Neural crest cell (in vitro differentiated cells): Measurements from ENCODE around the gene LDLR. TPM values are rescaled to one million over a fixed set of nuclear protein-coding genes. Genes with fewer than 3 reads are reported as not detected.
"Not testable (repeated sequence)": the region's sequence is repeated elsewhere in the genome, so short reads cannot be mapped to it uniquely, and the experiment has no call there.

Source experiments
- DNase-seq: peaks from one replicate; pipeline ENCODE4 v3.0.0; 2021; ENCODE audit warnings: low read depth, mixed read lengths, low spot score
- H3K27ac Mint-ChIP-seq: one replicate; pipeline ENCODE4 v1.8.0; 2021; ENCODE audit warnings: mild to moderate bottlenecking, mixed read lengths; ENCODE audit not compliant: unreplicated experiment
- H3K27me3 Mint-ChIP-seq: 2 replicates; pipeline ENCODE4 v1.8.0; 2021; ENCODE audit warnings: low read depth, mild to moderate bottlenecking, mixed read lengths
- H3K36me3 Mint-ChIP-seq: 2 replicates; pipeline ENCODE4 v1.8.0; 2021; ENCODE audit warnings: low read depth, mild to moderate bottlenecking, mixed read lengths
- H3K4me1 Mint-ChIP-seq: 2 replicates; pipeline ENCODE4 v1.8.0; 2021; ENCODE audit warnings: mixed read lengths
- H3K4me3 Mint-ChIP-seq: one replicate; pipeline ENCODE4 v1.8.0; 2021; ENCODE audit warnings: mild to moderate bottlenecking, mixed read lengths
- H3K9me3 Mint-ChIP-seq: 2 replicates; pipeline ENCODE4 v1.8.0; 2021; ENCODE audit warnings: mixed read lengths
- CTCF ChIP-seq: fragments of 200-600 bp; sonication (generic); conservative IDR thresholded peaks from 2 replicates; pipeline ENCODE4 v1.5.0; 2021; ENCODE audit warnings: antibody characterized with exemption, mild to moderate bottlenecking
- total RNA-seq: library from RNA; stranded (reverse); gene quantifications from 2 replicates; pipeline ENCODE4 v1.2.1, GENCODE V29; 2021

LDLR gene
- total RNA-seq, 1 donor from 2014 or later, result 152 TPM

DNA sequence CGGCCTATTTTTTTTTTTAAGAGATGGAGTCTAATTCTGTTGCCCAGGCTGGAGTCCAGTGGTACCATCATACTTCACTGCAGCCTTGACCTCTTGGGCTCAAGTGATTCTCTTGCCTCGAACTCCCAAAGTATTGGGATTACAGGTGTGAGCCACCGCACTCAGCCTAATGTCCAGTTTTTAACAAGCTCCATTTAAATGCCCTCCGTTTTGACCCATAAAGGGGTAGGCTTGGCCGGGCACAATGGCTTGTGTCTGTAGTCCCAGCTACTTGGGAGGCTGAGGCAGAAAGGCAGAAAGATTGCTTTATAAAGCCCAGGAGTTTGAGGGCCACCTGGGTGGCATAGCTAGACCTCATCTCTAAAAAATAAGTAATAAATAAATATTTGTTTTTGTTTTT lies 11.8 kb downstream of the LDLR start:
- H3K36me3 Mint-ChIP-seq, result peaks cover 26% of the 10 kb centered on the region
- no peaks in the 10 kb centered on the region for H3K9me3 Mint-ChIP-seq
- H3K4me3 Mint-ChIP-seq, result no peak overlapping the region
- no peak for TF ChIP-seq CTCF
- peaks cover 11% of the 10 kb centered on the region for H3K4me1 Mint-ChIP-seq
- no peak overlapping the region for H3K27ac Mint-ChIP-seq
- no peak for DNase-seq
- no peaks in the 10 kb centered on the region for H3K27me3 Mint-ChIP-seq

DNA sequence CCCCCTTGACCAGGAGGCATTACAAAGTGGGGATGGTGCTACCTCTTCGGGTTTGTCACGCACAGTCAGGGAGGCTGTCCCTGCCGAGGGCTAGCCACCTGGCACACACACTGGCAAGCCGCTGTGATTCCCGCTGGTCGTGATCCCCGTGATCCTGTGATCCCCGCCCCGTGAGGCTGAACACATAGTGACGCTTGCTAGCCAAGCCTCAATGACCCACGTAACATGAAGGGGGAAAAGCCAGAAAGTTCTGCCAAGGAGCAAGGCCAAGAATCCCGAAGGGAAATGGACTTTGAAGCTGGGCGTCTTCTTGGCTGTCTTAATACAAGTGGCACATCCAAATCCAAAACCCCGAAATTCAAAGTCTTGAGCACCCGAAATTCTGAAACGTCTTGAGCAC lies 13.7 kb downstream of the LDLR start:
- peaks cover 26% of the 10 kb centered on the region for H3K36me3 Mint-ChIP-seq
- no peak overlapping the region for H3K27ac Mint-ChIP-seq
- H3K27me3 Mint-ChIP-seq, result no peaks in the 10 kb centered on the region
- H3K9me3 Mint-ChIP-seq, result no peaks in the 10 kb centered on the region
- no peak for DNase-seq
- H3K4me1 Mint-ChIP-seq, result peaks cover 6% of the 10 kb centered on the region
- TF ChIP-seq CTCF, result no peak
- H3K4me3 Mint-ChIP-seq, result no peak overlapping the region

- H3K9me3 Mint-ChIP-seq, H3K27ac Mint-ChIP-seq: not testable (repeated sequence)
These were observed 14.4 kb downstream of the LDLR start for GRCh38 chr19:11103667-11104066.

DNA sequence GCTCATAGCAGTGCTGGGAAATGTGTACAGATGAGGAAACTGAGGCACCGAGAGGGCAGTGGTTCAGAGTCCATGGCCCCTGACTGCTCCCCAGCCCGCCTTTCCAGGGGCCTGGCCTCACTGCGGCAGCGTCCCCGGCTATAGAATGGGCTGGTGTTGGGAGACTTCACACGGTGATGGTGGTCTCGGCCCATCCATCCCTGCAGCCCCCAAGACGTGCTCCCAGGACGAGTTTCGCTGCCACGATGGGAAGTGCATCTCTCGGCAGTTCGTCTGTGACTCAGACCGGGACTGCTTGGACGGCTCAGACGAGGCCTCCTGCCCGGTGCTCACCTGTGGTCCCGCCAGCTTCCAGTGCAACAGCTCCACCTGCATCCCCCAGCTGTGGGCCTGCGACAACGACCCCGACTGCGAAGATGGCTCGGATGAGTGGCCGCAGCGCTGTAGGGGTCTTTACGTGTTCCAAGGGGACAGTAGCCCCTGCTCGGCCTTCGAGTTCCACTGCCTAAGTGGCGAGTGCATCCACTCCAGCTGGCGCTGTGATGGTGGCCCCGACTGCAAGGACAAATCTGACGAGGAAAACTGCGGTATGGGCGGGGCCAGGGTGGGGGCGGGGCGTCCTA lies 15.9 kb downstream of the LDLR start:
- Mint-ChIP-seq H3K27me3 (peaks cover 2% of the 10 kb centered on the region), H3K27ac (no peak overlapping the region), H3K4me1 (peaks cover 3% of the 10 kb centered on the region), H3K9me3 (no peaks in the 10 kb centered on the region), H3K4me3 (no peak overlapping the region), H3K36me3 (peaks cover 27% of the 10 kb centered on the region)
- TF ChIP-seq CTCF, result no peak
- DNase-seq, result no peak

More at GRCh38 chr19:11103667-11104066, 14.4 kb downstream of the LDLR start:
- H3K4me1 Mint-ChIP-seq, H3K4me3 Mint-ChIP-seq, H3K27me3 Mint-ChIP-seq, DNase-seq: not testable (repeated sequence)
- H3K36me3 Mint-ChIP-seq, result peaks cover 29% of the 10 kb centered on the region

DNA sequence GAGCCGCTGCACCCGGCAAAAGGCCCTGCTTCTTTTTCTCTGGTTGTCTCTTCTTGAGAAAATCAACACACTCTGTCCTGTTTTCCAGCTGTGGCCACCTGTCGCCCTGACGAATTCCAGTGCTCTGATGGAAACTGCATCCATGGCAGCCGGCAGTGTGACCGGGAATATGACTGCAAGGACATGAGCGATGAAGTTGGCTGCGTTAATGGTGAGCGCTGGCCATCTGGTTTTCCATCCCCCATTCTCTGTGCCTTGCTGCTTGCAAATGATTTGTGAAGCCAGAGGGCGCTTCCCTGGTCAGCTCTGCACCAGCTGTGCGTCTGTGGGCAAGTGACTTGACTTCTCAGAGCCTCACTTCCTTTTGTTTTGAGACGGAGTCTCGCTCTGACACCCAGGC lies 17.2 kb downstream of the LDLR start:
- Mint-ChIP-seq H3K36me3 (peaks cover 24% of the 10 kb centered on the region), H3K27me3 (peaks cover 2% of the 10 kb centered on the region), H3K27ac (no peak overlapping the region), H3K4me1 (no peaks in the 10 kb centered on the region), H3K9me3 (no peaks in the 10 kb centered on the region), H3K4me3 (no peak overlapping the region)
- DNase-seq, result no peak
- TF ChIP-seq CTCF, result no peak

DNA sequence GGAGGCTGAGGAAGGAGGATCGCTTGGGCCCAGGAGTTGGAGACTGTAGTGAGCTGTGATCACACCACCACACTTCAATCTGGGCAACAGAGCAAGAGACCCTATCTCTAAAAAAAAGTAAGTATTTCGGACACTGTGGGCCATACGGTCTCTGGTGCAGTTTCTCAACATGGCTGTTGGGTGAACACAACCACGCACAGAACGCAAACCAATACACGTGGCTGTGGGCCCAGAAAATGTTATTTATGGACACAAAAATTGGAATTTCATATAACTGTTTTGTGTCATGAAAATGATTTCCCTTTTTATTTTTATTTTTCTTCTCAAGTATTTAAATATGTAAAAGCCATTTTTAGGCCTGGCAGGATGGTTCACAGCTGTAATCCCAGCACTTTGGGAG lies 19.5 kb downstream of the LDLR start:
- peaks cover 2% of the 10 kb centered on the region for H3K27me3 Mint-ChIP-seq
- H3K4me3 Mint-ChIP-seq, result no peak overlapping the region
- H3K36me3 Mint-ChIP-seq, result peaks cover 21% of the 10 kb centered on the region
- no peak for DNase-seq
- no peak for TF ChIP-seq CTCF
- H3K27ac Mint-ChIP-seq, result no peak overlapping the region
- H3K9me3 Mint-ChIP-seq, result no peaks in the 10 kb centered on the region
- H3K4me1 Mint-ChIP-seq, result no peaks in the 10 kb centered on the region
